Mucosa of stomach (tissue), 1 donor: ENCODE data around the gene VIPAS39.
A peak's percentile ranks its signal among the peaks of the same experiment; 100 is the strongest.
"Not testable (repeated sequence)": the region's sequence is repeated elsewhere in the genome, so short reads cannot be mapped to it uniquely, and the experiment has no call there.

Experiments used
- H3K27me3 ChIP-seq: one replicate; pipeline ENCODE4 v1.7.0; 2013; ENCODE audit warnings: mild to moderate bottlenecking, low read length; ENCODE audit not compliant: control insufficient read depth, insufficient read depth
- H3K36me3 ChIP-seq: one replicate; pipeline ENCODE4 v1.7.0; 2013; ENCODE audit warnings: low read length; ENCODE audit not compliant: control insufficient read depth, insufficient read depth
- H3K4me1 ChIP-seq: one replicate; pipeline ENCODE4 v1.7.0; 2013; ENCODE audit warnings: mild to moderate bottlenecking, low read length; ENCODE audit not compliant: control insufficient read depth, insufficient read depth
- H3K4me3 ChIP-seq: one replicate; pipeline ENCODE4 v1.7.0; 2013; ENCODE audit warnings: low read length
- H3K9ac ChIP-seq: one replicate; pipeline ENCODE4 v1.7.0; 2013; ENCODE audit warnings: mild to moderate bottlenecking, low read length, moderate library complexity
- H3K9me3 ChIP-seq: one replicate; pipeline ENCODE4 v1.7.0; 2013; ENCODE audit warnings: mild to moderate bottlenecking, low read length, moderate library complexity; ENCODE audit not compliant: control insufficient read depth
- donor health status: Pancreatic carcinoma.

VIPAS39 gene

GRCh38 chr14:77416836-77417235, 40.6 kb downstream of the VIPAS39 start:
- Histone ChIP-seq H3K27me3 (no peaks in the 10 kb centered on the region), H3K9me3 (no peaks in the 10 kb centered on the region), H3K4me1 (no peaks in the 10 kb centered on the region), H3K9ac (no peak overlapping the region), H3K4me3 (no peak overlapping the region), H3K36me3 (no peaks in the 10 kb centered on the region)

GRCh38 chr14:77416098-77416497, 41.3 kb downstream of the VIPAS39 start:
- not testable (repeated sequence) for H3K9me3 ChIP-seq, H3K27me3 ChIP-seq, H3K9ac ChIP-seq, H3K4me3 ChIP-seq, H3K36me3 ChIP-seq, H3K4me1 ChIP-seq

GRCh38 chr14:77415403-77416030, 41.9 kb downstream of the VIPAS39 start:
- not testable (repeated sequence) for H3K4me1 ChIP-seq, H3K4me3 ChIP-seq, H3K36me3 ChIP-seq, H3K27me3 ChIP-seq, H3K9ac ChIP-seq, H3K9me3 ChIP-seq

- Histone ChIP-seq H3K27me3 (no peaks in the 10 kb centered on the region), H3K9me3 (no peaks in the 10 kb centered on the region), H3K36me3 (no peaks in the 10 kb centered on the region), H3K4me3 (no peak overlapping the region), H3K4me1 (no peaks in the 10 kb centered on the region), H3K9ac (no peak overlapping the region)
These were observed 48.3 kb downstream of the VIPAS39 start for GRCh38 chr14:77409131-77409533.

- H3K4me3 ChIP-seq = no peak overlapping the region
- H3K27me3 ChIP-seq = no peaks in the 10 kb centered on the region
- no peaks in the 10 kb centered on the region for H3K4me1 ChIP-seq
- H3K9me3 ChIP-seq = no peaks in the 10 kb centered on the region
- H3K9ac ChIP-seq = no peak overlapping the region
- H3K36me3 ChIP-seq = no peaks in the 10 kb centered on the region
These were observed 50.2 kb downstream of the VIPAS39 start for GRCh38 chr14:77407158-77407557.

- Histone ChIP-seq H3K4me1 (no peaks in the 10 kb centered on the region), H3K4me3 (no peak overlapping the region), H3K27me3 (no peaks in the 10 kb centered on the region), H3K36me3 (no peaks in the 10 kb centered on the region), H3K9ac (no peak overlapping the region), H3K9me3 (no peaks in the 10 kb centered on the region)
These were observed 50.7 kb downstream of the VIPAS39 start for GRCh38 chr14:77406718-77407117.

- no peaks in the 10 kb centered on the region for H3K36me3 ChIP-seq
- H3K4me1 ChIP-seq = no peaks in the 10 kb centered on the region
- no peaks in the 10 kb centered on the region for H3K9me3 ChIP-seq
- H3K9ac ChIP-seq = no peak overlapping the region
- H3K27me3 ChIP-seq = no peaks in the 10 kb centered on the region
- H3K4me3 ChIP-seq = no peak overlapping the region
These were observed 51.3 kb downstream of the VIPAS39 start for GRCh38 chr14:77406086-77406485.

- Histone ChIP-seq H3K4me1 (no peaks in the 10 kb centered on the region), H3K4me3 (no peak overlapping the region), H3K27me3 (no peaks in the 10 kb centered on the region), H3K9ac (no peak overlapping the region), H3K36me3 (no peaks in the 10 kb centered on the region), H3K9me3 (no peaks in the 10 kb centered on the region)
These were observed 53.6 kb downstream of the VIPAS39 start for GRCh38 chr14:77403768-77404167.

- Histone ChIP-seq H3K4me3 (no peak overlapping the region), H3K9ac (no peak overlapping the region), H3K4me1 (no peaks in the 10 kb centered on the region), H3K36me3 (no peaks in the 10 kb centered on the region), H3K27me3 (no peaks in the 10 kb centered on the region), H3K9me3 (no peaks in the 10 kb centered on the region)
These were observed 57.2 kb downstream of the VIPAS39 start for GRCh38 chr14:77400216-77400615.

GRCh38 chr14:77390188-77390587, 67.2 kb downstream of the VIPAS39 start:
- Histone ChIP-seq H3K9ac (no peak overlapping the region), H3K4me1 (no peaks in the 10 kb centered on the region), H3K36me3 (no peaks in the 10 kb centered on the region), H3K9me3 (no peaks in the 10 kb centered on the region), H3K27me3 (no peaks in the 10 kb centered on the region), H3K4me3 (no peak overlapping the region)

- no peak overlapping the region for H3K4me3 ChIP-seq
- H3K9ac ChIP-seq = no peak overlapping the region
- H3K27me3 ChIP-seq = no peaks in the 10 kb centered on the region
- no peaks in the 10 kb centered on the region for H3K36me3 ChIP-seq
- no peaks in the 10 kb centered on the region for H3K9me3 ChIP-seq
- H3K4me1 ChIP-seq = peaks cover 10% of the 10 kb centered on the region
These were observed 78.7 kb downstream of the VIPAS39 start for GRCh38 chr14:77378701-77379100.

GRCh38 chr14:77377502-77377844, 79.9 kb downstream of the VIPAS39 start:
- Histone ChIP-seq H3K27me3 (no peaks in the 10 kb centered on the region), H3K36me3 (no peaks in the 10 kb centered on the region), H3K4me3 (peak overlapping the region; percentile 77), H3K9me3 (no peaks in the 10 kb centered on the region), H3K9ac (peak overlapping the region; percentile 90), H3K4me1 (peaks cover 10% of the 10 kb centered on the region)
